Stromal cell of bone marrow (primary cell): ENCODE data around the gene DSCAML1.

ENCODE experiments used
- DNase-seq: peaks from one replicate; pipeline ENCODE4 v3.0.0-alpha.2; 2012; ENCODE audit warnings: low read depth

The DSCAML1 gene

DNA sequence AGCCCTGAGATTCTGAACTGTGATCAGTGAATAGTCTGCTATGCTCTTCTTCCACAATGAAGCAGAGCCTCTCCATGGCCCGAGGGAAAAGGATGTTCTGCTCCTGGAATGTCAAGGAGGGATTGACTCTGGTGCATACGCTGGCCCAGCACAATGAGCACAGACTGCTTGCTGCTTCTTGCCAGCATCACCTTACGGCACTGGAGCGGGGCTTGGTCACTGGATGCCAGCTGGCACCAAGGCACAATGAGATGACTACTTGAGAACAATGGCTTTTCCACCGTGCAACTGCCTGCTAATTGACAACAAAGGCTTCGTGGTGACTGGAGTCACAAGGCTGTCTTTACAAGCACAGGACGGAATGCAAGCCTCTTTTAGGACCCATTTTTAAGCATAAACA, 139.2 kb downstream of the DSCAML1 start:
- DNase-seq = no peak

DNA sequence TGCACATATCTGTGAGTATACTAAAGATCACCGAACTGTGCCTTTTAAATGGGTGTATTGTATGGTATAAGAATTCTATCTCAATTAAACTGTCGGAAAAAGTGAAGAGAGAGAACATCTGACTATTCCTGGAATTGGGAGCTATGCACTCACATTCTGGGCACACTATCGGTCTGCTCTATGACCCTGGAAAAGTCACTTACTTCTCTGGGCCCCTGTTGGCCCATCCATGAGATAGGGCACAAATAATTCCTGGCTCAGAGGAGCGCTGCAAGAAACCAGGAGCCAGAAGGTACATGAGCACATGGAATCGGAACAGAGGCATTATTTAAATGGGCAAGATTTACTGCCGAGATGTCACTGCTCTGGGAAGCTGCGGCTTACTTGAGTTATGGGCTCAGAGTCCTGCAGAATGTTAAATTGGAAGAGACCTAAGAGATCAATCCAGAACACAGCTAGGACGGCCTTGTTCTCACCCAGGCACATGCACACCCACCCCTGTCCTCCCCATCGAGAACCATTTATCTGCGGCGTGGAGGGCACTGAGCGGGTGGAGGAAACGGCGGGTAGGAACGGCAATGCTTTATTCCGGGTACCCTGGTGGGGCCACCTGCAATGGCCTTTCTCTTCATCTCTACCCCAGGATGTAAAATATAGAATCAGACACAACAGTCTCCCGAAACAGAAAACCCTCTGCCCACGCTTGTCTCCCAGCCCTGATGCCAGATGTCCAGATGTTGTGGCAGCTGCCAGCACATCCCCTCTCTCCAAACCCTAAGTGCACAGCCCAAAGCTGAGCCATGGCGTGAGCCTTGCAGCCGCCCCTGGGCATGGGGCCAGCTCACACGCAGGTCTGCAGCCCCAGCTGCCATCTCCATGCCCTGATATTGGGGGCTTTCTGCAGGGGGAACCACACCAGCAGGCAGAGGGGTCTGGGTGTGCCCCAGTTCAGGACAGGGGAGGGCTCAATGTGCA, 142.4 kb downstream of the DSCAML1 start:
- no peak for DNase-seq

DNA sequence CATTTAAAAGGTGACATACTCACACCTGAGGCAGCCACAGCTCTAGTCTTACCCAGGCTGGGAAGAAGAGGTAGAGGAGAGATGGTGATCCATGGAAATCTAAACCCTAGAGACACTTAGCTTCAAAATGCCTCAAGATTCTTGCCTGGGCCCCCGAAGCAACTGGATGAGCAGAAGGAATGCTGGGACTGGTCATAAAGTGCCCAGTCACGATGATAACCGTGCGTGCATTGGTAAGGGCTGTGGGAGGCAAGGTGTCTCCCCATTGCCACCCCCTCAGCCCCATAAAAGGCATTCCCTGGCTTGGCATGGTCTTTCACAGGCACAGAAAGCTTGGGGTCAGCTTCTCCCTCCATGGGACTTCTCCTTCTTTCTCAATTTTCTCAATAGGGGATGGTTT, 144.5 kb downstream of the DSCAML1 start:
- no peak for DNase-seq

DNA sequence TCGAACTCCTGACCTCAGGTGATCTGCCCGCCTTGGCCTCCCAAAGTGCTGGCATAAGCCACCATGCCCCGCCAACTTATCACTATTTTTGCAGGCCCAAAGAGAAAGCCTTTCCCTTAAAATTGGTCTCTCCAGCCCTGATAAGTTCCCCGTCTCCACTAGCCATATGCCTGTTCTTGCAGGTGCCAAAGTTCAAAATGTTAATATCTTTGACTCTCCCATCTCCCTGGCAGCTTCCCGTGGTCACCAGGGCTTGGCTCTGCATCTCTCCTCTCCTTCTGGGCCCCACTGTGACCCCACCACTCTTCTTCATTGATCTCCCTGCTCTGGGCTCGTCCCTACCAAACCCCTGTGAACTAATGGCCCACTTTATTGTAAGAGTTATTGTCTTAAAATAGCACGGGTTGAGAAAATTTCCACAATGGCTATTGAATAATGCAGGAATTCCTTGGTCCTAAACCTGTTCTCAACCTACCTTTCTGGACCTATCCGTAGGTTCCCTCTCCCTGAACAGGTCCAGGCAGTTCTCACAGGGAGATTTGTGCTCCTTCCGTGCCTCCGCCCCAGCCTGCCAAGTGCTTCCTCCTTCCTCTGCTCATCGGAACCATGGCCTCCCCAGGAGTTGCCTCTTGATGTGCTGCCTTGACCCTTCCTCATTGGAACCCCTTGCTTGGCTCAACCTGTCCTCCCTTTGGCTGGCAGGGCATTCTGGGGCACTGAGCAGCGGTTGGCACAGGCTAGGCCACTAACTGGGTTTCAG, 147.5 kb downstream of the DSCAML1 start:
- DNase-seq = no peak

DNA sequence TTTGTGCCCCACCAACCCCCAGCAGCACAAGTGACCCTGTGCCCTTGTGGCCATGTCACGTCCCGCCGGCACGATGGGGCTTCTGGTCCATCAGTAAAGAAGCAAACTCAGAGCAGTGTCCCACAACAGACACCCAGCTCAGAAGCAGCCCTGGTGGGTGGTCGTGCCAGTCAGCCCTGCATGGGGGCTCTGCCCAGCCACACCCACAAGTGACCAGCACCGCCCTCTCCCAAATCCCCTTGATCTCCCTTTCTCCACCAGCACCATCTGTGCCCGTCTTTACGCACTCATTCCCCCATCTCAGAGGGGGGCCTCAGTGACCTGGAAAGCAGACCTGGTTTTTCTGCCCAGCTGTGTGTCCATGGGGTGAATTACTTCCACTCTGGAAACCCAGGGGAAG, 149.1 kb downstream of the DSCAML1 start:
- no peak for DNase-seq

DNA sequence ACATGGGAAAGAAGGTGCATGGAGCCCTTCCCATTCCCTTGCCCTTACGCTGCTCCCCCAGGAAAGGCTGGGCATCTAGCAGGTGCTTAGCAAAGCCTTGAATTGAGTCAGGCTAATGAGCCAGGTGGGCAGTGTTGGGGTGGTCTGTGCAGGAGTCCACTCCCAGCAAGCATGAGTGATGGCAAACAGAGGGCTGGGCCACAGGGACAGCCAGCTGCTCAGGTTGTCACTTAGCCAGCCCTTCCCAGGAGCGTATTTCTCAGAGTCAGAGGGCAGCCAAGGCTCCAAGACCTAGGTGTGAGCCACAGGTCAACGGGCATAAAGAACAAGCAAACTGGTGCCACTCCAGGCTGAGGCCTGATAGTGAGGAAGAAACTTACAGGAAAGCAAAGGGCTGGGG, 149.8 kb downstream of the DSCAML1 start:
- DNase-seq = no peak

DNA sequence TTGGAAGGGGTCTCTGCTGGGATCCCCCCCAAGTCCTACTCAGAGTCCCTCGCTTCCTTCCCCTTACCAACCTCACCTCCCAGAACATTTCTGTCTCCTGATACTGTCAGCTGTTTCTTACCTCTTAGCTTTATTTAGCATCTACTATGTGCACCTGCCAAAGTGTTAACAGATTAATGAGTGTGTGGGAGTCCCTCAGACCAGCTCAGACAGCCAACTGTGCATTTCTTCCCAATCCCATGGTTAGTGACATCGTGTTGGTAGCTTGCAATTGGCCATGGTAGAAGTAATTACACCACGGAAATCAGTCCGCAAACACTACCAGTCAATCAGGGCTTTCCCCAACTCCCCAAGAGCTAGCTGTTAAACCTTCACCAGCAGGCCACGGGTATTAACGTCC, 150.6 kb downstream of the DSCAML1 start:
- DNase-seq = no peak

DNA sequence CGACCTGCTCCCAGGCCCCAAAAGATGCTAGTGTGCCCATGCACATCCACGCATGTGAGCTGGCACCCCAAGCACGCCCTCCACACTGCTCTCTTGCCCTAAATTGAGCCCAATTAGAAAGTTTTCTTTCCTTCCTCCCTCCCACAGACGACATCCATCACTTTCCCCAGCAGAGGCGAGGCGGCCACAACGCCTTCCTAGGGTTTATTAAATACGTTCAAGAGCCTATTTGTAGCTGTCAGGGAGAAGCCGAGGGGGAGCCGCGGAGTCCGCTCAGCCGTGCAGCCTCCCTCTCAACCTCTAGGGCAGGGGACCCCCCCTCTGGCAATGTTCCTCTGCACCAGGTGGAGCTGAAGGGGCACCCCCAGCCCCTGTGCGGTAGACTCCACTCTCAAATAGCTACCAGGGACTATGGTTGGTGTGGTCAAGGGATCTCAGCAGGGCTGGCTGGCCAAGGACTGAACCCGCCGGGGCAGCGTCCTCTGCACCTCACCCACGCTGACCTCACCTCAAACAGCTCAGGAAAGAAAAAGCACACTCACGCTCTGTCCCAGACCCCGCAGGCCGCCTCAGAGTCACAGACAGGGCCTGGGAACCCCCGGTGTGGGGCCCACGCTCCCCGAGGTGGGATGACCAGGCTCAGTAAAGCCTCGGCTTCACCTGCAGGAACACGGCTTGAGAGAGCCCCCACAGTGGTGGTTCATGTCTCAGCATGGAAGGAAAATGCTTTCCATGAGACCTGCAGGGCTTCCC, 152.4 kb downstream of the DSCAML1 start:
- DNase-seq = no peak

DNA sequence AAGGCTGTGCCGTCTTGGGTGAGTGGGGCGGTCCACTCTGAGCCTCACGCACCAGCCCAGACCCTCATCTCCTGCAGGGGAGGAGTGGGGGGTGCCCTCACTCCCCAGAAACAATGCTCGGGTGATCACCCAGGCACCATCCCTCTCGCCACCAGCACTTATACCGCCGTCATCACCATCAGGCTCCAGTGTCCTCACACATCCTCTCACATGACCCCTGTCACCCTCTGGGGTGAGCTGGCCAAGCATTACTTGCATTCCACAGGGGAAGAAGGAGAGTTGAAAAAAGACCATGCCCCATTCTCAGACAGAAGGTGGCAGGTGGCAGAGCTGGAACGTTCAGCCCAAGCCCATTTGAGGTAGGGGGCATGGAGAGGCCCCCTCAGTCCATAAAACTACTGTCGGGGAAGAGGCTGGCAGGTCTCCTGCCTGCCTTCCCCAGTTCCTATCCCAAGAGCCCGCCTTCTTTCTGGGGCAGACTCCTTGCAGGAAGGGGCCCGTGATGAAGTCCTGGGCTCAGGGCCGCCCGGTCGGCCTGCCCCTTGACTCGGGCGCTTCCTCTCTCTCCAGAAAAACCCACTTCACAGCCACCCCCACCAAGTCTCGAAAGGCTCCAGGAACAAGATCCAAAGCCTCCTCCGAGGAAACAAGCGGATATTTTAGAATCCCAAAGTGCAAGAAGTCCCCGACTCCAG, 153.3 kb downstream of the DSCAML1 start:
- no peak for DNase-seq

DNA sequence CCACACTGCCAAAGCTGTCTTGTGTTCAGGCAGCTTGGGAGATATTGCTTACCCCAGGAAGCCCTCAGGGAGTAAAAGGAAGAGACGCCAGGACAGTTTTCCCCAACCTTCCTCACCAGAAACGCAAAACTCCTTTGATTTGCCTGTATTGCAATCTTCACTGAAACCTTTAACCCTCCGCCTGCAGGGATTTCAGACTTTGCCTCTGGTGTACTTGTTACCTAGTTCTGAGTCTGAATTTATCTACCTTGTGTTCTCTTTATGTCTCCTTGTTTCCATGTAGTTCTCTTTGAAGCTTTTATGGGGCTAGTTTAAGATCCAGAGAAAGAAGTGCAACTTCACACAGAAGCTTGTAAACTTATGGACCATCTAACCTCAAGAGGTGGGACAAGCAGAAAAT, 154.2 kb downstream of the DSCAML1 start:
- DNase-seq = no peak

DNA sequence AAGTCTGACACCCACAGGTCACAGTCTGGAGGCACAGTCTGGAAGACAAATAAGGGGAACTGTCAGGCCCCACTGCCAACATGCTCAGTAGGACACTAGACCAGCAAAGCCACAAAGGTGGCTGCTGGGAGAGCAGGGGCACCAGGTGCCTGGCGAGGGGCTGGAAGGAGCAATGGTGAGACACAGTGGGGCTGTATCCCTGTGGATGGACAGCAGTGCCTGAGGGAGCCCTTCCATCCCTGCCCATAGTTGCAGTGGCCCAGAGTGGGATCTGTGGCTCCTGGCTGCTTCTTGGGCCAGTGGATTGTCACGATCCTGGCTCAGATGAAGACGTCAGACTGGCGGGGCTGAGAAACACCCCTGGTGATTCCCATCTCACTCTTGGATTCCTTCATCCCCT, 154.6 kb downstream of the DSCAML1 start:
- DNase-seq = no peak

DNA sequence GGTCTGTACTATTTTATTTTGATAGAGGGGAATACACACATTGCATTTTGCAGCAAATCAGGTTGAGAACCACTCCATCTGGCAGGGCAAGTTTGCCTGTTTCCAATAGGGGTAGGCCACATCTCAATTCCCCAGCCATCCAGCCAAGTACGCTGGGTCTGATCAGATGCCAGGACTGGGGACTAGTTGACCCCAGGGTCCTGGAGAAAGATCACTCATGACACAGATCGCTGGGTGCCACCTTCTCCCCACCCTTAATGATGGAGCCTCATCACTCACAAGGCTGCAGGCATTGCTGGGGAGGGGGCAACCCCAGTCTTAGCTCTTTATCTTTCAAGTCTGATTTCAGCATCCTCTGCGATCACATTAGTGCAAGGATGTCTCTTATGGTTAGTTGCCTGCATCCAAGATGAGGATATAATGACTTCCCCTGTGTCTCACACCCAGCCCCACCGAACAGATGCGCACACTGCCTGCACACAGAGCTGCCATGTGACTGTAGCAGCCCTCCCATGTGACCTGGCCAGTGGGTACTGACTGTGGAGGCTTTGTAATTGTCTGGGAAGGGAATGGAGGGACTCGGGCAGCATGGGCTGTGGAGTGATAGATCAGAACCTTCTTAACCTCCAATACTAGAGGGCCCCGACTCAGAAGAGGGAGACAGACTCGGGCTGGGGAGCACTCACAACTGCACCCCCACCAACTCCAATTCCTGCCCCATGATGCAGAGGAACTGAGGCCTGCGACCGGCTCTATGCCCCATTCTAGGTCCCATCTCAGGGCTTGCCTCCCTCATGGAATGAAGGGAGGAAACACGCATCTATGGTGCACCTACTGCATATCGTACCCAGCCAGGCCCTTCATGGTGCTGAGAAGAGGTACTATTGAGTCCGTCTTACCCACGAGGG, 155.8 kb downstream of the DSCAML1 start:
- no peak for DNase-seq

DNA sequence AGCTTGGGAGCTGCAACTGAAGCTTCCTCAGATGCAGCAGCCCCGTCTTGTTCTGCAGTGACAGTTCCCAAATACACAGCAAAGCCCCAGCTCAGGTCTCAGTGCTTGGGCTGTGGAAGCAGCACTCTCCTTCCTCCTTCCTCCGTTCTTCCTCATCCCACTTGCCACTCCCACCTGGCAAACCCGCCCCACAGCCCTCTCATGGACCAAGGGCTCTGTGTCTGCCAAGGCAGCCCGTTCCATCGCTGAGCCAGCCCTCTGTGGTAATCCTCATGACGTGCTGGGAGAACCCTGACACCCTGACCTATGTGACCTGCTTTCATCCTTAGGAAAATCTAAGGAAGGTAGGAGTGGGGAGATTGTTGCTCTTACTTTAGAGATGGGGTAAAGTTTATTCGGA, 157.0 kb downstream of the DSCAML1 start:
- DNase-seq = no peak

DNA sequence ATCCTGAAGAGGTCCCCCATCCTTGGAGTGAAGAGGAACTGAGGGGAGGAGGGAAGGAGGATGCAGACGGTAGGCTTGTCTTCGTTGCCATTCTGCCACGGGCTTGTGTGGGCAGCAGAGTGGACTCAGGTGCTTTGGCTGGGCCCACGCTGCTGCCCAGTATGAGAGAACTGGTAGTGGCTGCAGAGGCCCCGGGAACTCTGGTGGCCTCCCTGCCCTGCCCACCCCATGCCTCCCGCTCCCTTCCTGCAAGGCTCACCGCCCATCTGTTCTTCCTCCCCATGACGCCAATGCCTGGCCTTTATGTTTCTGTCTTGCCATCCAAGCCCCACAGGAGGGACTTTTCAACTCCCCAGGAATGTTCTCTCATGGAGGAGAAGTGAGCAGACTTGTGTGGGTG, 157.4 kb downstream of the DSCAML1 start:
- DNase-seq = no peak

DNA sequence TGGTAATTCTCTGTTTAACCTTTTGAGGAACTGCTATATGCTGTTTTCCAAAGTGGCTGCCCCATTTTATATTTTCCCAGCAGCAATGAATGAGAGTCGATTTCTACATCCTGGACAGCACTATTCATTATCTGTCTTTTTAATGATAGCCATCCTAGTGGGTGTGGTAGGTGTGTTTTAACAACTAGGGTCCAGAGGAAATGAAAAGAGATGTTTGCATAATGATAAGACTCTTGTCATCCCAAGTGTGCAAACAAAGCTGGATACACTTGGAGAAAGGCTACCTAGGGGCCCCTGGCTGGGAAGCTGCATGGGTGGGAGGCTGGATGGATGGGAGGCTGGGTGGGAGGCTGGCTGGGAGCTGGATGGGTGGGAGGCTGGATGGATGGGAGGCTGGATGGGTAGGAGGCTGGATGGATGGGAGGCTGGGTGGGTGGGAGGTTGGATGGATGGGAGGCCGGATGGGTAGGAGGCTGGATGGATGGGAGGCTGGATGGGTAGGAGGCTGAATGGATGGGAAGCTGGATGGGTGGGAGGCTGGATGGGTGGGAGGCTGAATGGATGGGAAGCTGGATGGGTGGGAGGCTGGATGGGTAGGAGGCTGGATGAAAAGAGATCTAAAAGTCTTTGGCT, 158.0 kb downstream of the DSCAML1 start:
- no peak for DNase-seq

DNA sequence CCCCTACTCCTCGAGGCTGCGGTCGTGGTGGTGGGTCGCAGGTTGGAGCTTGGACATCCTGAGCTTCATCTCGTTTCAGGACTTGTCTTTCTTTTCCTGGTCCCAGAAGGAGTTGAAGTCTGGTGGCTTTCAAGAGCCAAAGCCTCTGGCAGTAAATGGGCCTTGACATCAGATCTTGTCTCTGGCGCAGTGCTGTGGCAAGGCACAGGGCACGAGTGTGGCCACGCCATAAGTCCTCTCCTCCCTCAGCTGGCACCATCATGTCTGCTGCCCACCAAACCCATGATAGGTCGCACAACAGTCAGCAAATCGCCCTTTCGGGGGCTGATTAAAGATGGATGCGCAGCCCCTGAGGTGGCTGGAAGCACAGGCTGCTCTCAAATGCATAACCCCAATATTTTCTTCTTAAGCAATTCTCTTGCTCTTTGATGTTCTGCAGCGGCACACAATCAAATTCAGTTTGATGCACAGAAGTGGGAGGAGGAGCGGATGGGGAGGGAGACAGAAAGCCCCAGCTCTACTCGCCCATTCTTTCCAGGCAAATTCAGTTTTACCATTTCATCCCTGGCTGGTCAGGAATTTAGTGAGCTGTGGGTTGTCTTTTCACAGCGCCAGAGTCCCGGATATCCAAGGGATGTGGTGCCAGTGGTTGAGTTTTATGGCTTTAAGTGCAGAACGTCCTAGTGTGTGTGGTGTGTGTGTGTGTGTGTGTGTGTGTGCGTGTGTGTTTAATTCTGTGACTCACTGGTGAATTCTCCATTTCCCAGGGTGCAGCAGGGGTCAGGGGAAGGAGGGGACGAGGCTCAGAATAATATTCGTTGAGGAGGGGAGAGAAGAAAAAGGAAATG, 162.0 kb downstream of the DSCAML1 start:
- DNase-seq = peak; percentile 5

DNA sequence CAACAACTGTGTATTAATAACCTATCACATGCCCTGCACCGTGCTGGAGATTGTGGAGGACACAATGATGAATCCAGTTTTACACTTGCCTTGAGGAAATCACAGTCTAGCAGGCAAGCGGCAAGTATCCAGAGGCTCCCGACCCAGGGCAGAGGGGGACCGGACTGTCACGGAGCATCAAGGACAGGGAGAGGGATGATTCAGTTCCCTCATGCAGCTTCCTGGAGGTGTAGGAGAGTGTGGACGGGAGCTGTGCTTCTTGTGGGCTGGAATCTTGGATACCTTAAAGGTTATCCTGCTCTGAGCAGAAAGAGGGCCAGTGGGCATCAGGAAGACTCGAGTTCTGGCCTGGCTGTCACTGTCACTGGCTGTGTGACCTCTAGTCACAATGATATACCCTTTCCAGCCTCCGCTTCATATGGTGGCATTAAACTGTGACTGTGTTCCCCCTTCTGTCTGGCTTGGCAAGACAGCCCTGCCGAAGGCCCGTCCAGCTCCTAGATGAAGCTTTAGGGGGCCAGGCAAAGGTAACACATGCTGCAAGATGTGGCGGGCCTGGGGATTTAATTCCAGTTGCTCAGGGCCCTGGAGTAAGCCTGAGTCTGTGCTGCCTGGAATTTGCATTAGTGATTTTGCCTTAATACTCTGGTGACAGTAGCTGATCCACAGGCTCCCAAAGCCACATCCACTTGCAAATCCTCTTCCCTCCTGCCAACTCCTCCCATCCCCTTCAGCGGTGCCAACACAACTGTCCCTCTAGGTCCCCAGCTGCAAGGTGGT, 162.8 kb downstream of the DSCAML1 start:
- DNase-seq = no peak

DNA sequence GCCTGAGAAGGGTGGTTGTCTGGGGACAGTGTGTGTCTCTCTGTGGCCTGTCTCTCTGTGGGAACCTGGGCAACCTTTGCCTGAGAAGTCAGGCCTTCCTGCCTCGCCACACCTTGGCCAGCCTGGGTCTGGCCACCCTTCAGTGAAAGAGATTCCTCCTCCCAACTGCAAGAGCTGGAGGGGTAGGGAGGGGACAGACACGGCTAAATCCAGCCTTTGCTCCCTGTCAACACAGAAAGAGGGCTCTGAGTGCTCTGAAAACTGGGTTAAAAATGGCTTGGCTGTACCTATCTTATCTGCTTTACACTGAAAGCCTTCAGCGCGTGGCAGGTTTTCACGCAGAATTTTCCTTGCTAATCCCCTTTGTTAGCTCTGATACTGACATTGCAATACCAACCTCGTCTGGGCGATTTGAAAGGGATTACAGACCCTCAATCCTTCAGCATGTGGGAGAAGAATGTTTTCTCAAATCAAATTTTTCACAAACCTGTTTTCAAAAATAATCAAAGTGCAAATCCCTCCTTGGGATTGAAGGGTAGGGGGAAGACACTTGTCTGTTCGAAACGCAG, 163.7 kb downstream of the DSCAML1 start:
- no peak for DNase-seq
